DMS79 (cell line): ENCODE results near the gene OTUB2.
"Not testable (repeated sequence)": the region's sequence is repeated elsewhere in the genome, so short reads cannot be mapped to it uniquely, and the experiment has no call there.

Source experiments
- DNase-seq: peaks from one replicate; lab custom pipeline; 2025; lab: John Stamatoyannopoulos, UW

OTUB2 gene

GRCh38 chr14:94058128-94058673, 32.1 kb downstream of the OTUB2 start:
- DNase-seq: no peak

DNA sequence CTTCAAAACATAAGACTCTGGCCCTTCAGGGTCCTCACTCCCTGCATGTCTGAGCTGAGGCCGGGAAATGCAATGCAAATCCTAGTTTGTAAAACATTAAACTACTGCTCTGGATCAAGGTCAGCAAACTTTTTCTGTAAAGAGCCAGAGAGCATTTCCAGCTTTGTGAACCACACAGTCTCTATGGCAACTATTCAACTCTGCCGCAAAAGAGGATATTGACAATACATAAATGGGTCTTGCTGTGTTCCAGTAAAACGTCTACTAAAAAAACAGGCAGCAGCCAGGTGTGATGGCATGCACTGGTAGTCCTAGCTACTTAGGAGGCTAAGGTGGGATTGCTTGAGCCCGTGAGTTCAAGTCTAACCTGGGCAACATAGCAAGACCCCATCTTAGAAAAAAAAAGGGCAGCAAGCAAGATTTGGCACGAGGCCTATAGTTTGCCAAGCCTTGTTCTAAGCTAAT, 32.6 kb downstream of the OTUB2 start:
- no peak for DNase-seq

- DNase-seq: no peak
Measured at GRCh38 chr14:94059998-94060397, 33.9 kb downstream of the OTUB2 start.

GRCh38 chr14:94062344-94062940, 36.3 kb downstream of the OTUB2 start:
- DNase-seq: no peak

- peak; percentile 5 for DNase-seq
Measured at GRCh38 chr14:94066089-94066676, 40.0 kb downstream of the OTUB2 start.

GRCh38 chr14:94072076-94072475, 45.9 kb downstream of the OTUB2 start:
- not testable (repeated sequence) for DNase-seq

DNA sequence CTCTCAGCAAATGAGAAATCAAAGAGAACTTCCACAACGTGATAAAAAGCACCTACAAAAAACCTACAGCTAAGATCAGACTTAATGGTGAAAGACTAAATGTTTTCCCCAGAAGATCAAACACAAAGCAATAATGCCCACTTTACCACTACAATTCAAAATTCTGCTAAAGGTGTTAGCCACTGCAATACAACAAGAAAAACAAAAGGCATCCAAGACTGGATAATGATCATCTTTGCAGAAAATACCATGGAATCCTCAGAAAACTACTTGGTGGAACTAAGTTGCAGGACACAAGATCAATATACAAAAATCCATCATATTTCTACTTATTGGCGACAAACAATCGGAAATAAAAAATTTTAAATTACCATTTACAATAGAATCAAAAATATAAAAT, 48.4 kb downstream of the OTUB2 start:
- DNase-seq: no peak

DNA sequence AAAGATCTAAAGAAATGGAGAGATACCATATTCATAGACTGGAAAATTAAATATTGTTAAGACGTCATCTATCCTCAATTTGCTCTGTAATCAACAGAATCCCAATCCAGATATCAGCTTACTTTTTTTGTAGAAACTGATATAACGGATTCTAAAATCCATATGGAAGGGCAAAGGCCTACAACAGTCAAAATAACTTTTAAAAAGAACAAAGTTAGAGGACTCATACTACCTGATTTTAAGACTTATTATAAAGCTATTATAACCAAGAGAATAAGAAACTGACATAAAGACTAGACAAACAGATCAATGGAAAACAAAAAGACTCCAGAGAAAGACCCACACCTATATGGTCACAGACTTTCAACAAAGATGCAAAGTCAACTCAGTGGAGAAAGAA, 48.9 kb downstream of the OTUB2 start:
- DNase-seq: no peak

- no peak for DNase-seq
Measured at GRCh38 chr14:94077111-94077821, 51.1 kb downstream of the OTUB2 start.

DNA sequence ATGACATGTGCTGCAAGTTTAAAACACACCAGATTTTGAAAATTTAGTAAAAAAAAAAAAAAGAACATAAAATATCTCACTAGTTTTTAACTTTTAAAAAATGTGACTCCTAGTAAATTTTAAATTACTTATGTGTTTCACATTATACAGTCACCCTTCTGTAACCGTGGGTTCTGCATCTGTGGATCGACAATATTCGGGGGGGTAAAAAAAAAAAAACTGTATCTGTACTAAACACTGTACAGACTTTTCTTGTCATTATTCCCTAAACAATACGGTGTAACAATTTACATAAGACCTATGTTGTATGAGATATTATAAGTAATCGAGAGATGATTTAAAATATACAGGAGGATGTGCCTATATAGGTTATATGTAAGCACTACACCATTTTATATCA, 51.7 kb downstream of the OTUB2 start:
- DNase-seq: no peak

DNA sequence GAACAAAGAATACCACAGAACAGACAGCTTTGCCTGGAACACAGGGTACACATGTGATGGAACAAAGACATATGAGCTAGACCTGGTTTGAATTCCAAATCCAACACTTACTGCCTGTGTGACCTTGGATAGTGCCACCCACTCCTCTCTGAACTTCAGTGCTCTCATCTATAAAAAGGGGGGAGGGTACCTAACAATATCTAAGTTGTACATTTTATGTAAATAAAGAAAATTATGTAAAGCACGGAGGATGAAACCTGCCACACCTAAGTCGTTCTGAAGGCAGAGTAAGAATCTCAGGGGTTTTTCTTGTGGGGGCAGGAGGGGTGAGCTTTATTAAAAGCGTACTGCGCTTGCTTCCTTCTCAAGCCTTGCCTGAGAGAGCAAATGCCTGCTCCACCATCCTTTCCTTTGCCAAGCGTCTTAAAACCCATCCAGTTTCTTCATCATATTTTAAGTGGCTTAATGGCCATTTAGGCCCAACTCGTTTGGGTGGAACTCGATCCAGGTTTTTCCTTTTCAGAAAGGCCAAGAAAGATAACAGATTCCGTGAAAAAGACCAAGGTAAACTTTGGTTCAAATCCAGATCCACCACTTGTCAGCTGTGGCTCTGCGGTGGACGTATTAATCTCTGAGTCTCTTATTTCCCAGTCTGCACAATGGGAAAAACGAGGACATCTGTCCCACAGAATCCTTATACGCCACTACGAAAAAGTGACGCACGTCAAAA, 53.9 kb downstream of the OTUB2 start:
- DNase-seq: no peak

DNA sequence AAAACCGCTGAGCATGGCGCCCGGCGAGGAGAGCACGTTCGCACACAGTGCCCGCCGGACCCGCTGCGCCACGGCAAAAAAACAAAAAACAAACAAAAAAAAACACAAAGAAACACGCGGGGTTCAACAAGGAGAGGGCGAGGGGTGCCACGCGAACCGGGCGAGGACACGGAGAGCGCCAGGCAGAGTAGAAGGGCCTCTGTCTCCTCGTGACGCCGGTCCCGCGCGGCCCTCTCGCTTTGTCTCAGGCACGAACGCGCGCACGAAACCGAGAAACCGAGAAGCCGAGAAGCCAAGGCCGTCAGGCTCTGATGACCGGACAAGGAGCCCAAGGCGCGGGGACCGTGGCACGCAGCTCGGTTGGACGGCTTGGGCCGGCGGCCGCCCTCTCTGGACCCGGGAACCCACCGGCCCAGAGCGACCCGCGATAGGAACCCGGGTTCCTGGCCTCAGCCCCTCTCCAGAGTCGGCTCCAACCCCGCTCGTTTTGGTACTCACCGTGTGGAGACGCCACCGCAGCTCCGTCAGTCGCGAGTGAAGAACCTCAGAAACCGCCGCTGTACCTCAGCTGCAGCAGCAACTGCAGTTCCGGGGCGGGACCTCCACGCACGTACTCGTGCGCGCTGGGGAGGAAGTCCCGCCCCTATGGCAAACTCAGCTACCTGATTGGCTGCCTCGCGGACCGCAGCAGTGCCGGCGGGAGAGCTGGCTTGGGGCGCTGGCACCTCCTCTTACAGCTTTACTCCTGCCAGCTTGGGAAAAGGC, 54.7 kb downstream of the OTUB2 start, which contains the start of the genes DDX24 and IFI27L1:
Gene DDX24 (minus strand): TSS at position 582 of the 765 bp plus-strand sequence. CDS start 1,460 bp downstream, outside the sequence.
Gene IFI27L1 (plus strand): TSS at position 690 of the 765 bp plus-strand sequence. CDS start 15,628 bp downstream, outside the sequence.
- DNase-seq: peak; percentile 94

DNA sequence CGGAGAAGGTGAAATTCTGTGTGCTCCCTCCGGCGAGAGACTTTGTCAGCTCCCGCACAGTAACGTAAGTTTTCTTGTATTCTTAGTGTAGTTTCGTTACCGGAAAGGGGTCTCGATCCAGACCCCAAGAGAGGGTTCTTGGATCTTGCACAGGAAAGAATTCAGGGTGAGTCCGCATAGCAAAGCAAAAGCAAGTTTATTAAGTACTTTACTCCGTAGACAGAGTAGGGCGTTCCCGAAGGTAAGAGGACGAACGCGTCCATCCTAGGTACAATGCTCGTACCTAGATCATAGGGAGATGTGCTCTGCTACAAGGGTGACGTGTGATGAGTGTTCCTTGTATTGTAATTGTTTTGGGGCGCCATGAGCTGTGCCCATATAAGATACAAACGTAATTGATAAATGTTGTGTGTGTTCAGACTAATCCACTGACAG, 55.3 kb downstream of the OTUB2 start:
- DNase-seq: peak; percentile 60

DNA sequence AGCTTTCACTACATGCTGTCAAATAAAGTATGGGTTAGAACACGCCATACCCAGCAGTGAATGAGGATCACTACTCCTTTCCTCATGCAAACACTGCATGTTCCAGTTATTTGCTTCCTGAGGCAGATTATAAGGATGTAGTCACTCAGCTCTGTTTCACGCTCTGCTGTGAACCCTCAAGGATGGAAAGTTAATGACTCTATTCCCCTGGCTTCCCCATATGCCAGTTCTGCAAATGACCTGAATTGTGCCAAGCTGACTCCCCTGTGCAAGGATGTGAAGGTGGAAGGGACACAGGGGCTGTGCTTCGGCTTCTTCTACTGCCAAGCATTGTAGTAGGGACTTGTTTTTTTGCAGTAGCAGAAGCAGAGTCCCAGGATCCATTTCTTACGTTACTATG, 61.8 kb downstream of the OTUB2 start:
- no peak for DNase-seq

GRCh38 chr14:94088516-94088915, 62.4 kb downstream of the OTUB2 start:
- DNase-seq: no peak

GRCh38 chr14:94089479-94089878, 63.3 kb downstream of the OTUB2 start:
- no peak for DNase-seq

DNA sequence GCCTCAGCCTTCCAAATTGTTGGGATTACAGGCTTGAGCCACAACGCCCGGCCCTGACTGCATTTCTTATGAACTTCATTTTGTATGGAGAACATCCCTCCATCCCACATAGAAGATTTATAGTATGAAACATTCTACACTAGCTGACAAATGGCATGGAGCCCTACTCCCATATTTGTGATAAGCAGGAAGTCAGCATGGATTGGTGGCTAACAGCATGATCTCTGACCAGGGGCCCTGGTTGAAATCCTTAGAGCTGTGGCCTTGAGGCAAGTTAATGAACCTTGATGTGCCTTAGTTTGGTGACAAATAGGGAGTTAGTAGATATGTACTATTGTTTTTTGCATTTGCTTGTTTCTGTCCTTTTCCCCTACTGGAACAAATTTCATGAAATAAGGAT, 67.3 kb downstream of the OTUB2 start:
- no peak for DNase-seq

GRCh38 chr14:94097091-94097490, 71.0 kb downstream of the OTUB2 start:
- DNase-seq: peak; percentile 36
